ENCODE data around the gene NGEF.

Gene NGEF

GRCh38 chr2:233033672-233034071 lies 20.6 kb upstream of the NGEF start:
- no peak overlapping the region for H3K27ac ChIP-seq (replicated peaks)
- no peak overlapping the region for H3K4me3 ChIP-seq (replicated peaks; ENCODE audit: insufficient read depth, low read length)
- no peaks in the 10 kb centered on the region for H3K27me3 ChIP-seq (ENCODE audit: insufficient read depth, poor library complexity, severe bottlenecking)
- TF ChIP-seq SPI1 (IDR thresholded peaks at IDR 0.05; ENCODE audit: borderline replicate concordance, low read depth) (no peak), REST (IDR thresholded peaks at IDR 0.05; ENCODE audit: insufficient replicate concordance, low read depth) (no peak), POLR2AphosphoS5 (IDR thresholded peaks at IDR 0.05; ENCODE audit: low read depth) (no peak), GABPA (IDR thresholded peaks at IDR 0.05; ENCODE audit: low read depth) (no peak), CTCF (IDR thresholded peaks at IDR 0.05; ENCODE audit: insufficient read depth, low read length) (no peak)
- no peak for DNase-seq (ENCODE audit: low read depth in 1 of 2, low spot score in 1 of 2)

- TF ChIP-seq GABPA (IDR thresholded peaks at IDR 0.05; ENCODE audit: low read depth): no peak
- no peak for TF ChIP-seq POLR2AphosphoS5 (IDR thresholded peaks at IDR 0.05; ENCODE audit: low read depth)
- TF ChIP-seq REST (IDR thresholded peaks at IDR 0.05; ENCODE audit: insufficient replicate concordance, low read depth): no peak
- no peak for TF ChIP-seq CTCF (IDR thresholded peaks at IDR 0.05; ENCODE audit: insufficient read depth, low read length)
- TF ChIP-seq SPI1 (IDR thresholded peaks at IDR 0.05; ENCODE audit: borderline replicate concordance, low read depth): no peak
- H3K4me3 ChIP-seq (replicated peaks; ENCODE audit: insufficient read depth, low read length): no peak within 1 kb of the TSS
- DNase-seq (ENCODE audit: low read depth in 1 of 2, low spot score in 1 of 2): no peak
- H3K27ac ChIP-seq (replicated peaks): no peak within 1 kb of the TSS
- H3K27me3 ChIP-seq (ENCODE audit: insufficient read depth, poor library complexity, severe bottlenecking): no peaks in the 10 kb centered on the region
These were observed 19.7 kb upstream of the NGEF start, which contains the start of gene NEU2 for GRCh38 chr2:233032551-233033320. NEU2 (plus strand) TSS chr2:233032672; CDS start chr2:233032672, 0 bp downstream.

DNA sequence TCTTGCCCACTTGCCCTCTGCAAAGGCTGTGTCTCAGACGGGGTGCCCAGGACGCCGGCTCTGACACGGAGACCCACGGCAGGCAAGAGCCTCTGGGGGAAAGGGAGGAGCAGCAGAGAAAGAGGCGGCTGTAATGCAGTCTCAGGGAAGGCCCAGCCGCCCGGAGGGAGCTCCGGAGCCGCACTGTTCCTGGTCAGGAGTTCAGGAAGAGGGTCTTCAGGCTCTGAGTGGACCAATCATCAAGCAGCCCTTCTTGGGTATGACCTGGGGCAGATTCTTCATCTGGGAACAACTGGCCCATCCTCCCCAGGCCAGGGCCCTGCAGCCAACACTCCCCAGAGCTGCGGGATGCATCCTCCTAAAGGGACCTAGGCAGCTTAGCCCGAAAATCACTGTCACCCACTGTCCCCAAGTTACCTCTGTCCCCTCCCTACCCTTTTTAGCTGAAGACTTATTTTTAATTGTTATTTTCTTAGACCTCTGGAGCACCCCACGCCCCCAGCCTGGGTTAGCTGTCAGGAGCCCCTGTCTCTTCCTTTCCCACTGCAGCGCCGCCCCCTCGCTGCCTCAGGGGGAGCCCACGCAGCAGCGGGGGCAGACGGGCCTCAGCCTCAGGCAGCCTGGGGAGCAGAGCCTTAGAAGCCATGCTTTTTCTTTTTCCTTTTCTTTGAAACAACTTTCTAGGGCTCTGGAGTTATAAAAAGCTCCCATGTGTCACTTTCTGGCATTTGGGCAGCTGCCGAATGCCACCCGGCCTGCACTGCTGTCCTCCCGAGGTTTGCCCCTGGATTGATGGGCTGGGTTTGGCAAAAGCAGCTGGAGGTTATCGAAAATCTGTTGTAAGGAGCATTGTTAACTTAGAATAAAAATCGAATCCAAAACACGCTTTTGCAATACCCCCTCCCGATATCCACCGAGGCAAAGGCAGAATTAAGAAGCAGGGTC lies 18.8 kb upstream of the NGEF start:
- TF ChIP-seq SPI1 (IDR thresholded peaks at IDR 0.05; ENCODE audit: borderline replicate concordance, low read depth) (no peak), CTCF (IDR thresholded peaks at IDR 0.05; ENCODE audit: insufficient read depth, low read length) (no peak), GABPA (IDR thresholded peaks at IDR 0.05; ENCODE audit: low read depth) (no peak), REST (IDR thresholded peaks at IDR 0.05; ENCODE audit: insufficient replicate concordance, low read depth) (no peak), POLR2AphosphoS5 (IDR thresholded peaks at IDR 0.05; ENCODE audit: low read depth) (no peak)
- H3K4me3 ChIP-seq (replicated peaks; ENCODE audit: insufficient read depth, low read length): no peak overlapping the region
- no peak for DNase-seq (ENCODE audit: low read depth in 1 of 2, low spot score in 1 of 2)
- no peaks in the 10 kb centered on the region for H3K27me3 ChIP-seq (ENCODE audit: insufficient read depth, poor library complexity, severe bottlenecking)
- H3K27ac ChIP-seq (replicated peaks): no peak overlapping the region
